ENCODE results near the gene ERVFRD-1. TPM values are rescaled to one million over a fixed set of nuclear protein-coding genes. Genes with fewer than 3 reads are reported as not detected.
A peak's percentile ranks its signal among the peaks of the same experiment; 100 is the strongest.

ERVFRD-1 gene
- polyA plus RNA-seq, 2 of the 4 experiments (the other 2 are of a cell fraction): not detected

- Histone ChIP-seq H3K27ac (peak overlapping the region; percentile 96 to 98; a peak in 5 of 6 replicates), H3K4me1 (peaks cover 21% of the 10 kb centered on the region; the same call in 2 of the 3 replicates), H3K4me2 (peak overlapping the region; percentile 83), H3K4me3 (peak overlapping the region; percentile 84), H3K9me3 (peaks cover 8% of the 10 kb centered on the region; the same call in 2 of the 3 replicates)
- WGBS (ENCODE audit: missing lambda C conversion rate): 22% methylated on average over 4 of the region's 4 CpGs
- FAIRE-seq (no peak), DNase-seq (ENCODE audit: low read depth in 1 of 2, low spot score in 1 of 2) (peak; percentile 53 to 78), ATAC-seq (peak in 1 of 2 experiments; percentile 56; a peak in 3 of 6 replicates)
- POLR2A ChIA-PET: interaction anchor here (1.1 kb wide), 2 partner anchors 111 to 209 kb away, joined by 3 read pairs; partner anchors contain the start of gene SYCP2L
- CTCF ChIA-PET: interaction anchor here (0.6 to 2.1 kb wide), 6 partner anchors 10 to 400 kb away, joined by 3 to 4 read pairs (median 4); no protein-coding TSS in a partner anchor
- TF ChIP-seq RCOR1 (IDR thresholded peaks at IDR 0.05; ENCODE audit: low read depth, low read length) (no peak), CEBPB (IDR thresholded peaks at IDR 0.05) (peak; percentile 22 to 63; a peak in 2 of 4 replicates), HMGXB4 (CRISPR knock-in tag; IDR thresholded peaks at IDR 0.05; ENCODE audit: borderline replicate concordance) (no peak)
Observed at GRCh38 chr6:11096109-11096508, 15.4 kb downstream of the ERVFRD-1 start.

DNA sequence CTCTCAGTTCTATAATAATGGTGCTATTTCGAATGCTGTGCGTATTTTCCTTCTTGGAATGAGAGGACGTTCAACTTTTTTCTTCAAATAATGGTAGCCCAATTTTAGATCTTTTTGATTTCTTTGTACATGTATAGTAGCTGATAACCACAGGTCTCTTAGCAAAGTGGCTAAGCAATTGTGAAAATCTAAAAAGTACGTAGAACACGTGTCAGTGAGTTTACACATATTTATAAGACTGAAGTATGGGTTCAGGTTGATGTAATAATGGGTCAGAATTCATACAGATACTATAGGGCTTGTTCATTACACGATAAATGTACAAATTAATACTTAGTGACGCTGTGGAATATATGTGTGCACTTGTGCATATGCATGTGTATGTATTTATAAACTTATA lies 16.6 kb downstream of the ERVFRD-1 start:
- TF ChIP-seq TFCP2L1 (CRISPR knock-in tag; IDR thresholded peaks at IDR 0.05): no peak
- no peak for TF ChIP-seq HOXB5 (CRISPR knock-in tag; IDR thresholded peaks at IDR 0.05)
- no peak for TF ChIP-seq SREBF2 (IDR thresholded peaks at IDR 0.05)
- TF ChIP-seq USF2 (IDR thresholded peaks at IDR 0.05): no peak
- no peak for TF ChIP-seq MYC (IDR thresholded peaks at IDR 0.05; ENCODE audit: borderline replicate concordance, low read length)
- TF ChIP-seq, protein P1, sequence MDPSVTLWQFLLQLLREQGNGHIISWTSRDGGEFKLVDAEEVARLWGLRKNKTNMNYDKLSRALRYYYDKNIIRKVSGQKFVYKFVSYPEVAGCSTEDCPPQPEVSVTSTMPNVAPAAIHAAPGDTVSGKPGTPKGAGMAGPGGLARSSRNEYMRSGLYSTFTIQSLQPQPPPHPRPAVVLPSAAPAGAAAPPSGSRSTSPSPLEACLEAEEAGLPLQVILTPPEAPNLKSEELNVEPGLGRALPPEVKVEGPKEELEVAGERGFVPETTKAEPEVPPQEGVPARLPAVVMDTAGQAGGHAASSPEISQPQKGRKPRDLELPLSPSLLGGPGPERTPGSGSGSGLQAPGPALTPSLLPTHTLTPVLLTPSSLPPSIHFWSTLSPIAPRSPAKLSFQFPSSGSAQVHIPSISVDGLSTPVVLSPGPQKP (IDR thresholded peaks at IDR 0.05; ENCODE audit: low read depth, low read length): no peak
- TF ChIP-seq CEBPB (IDR thresholded peaks at IDR 0.05): no peak
- no peak for TF ChIP-seq CHD4 (IDR thresholded peaks at IDR 0.05; ENCODE audit: borderline replicate concordance)
- no peak for TF ChIP-seq NPAS2 (CRISPR knock-in tag; IDR thresholded peaks at IDR 0.05; ENCODE audit: borderline replicate concordance)
- no peak for TF ChIP-seq RNF2 (IDR thresholded peaks at IDR 0.05; ENCODE audit: borderline replicate concordance, low read depth)
- no peak for TF ChIP-seq SMC3 (IDR thresholded peaks at IDR 0.05)
- TF ChIP-seq, protein P2, sequence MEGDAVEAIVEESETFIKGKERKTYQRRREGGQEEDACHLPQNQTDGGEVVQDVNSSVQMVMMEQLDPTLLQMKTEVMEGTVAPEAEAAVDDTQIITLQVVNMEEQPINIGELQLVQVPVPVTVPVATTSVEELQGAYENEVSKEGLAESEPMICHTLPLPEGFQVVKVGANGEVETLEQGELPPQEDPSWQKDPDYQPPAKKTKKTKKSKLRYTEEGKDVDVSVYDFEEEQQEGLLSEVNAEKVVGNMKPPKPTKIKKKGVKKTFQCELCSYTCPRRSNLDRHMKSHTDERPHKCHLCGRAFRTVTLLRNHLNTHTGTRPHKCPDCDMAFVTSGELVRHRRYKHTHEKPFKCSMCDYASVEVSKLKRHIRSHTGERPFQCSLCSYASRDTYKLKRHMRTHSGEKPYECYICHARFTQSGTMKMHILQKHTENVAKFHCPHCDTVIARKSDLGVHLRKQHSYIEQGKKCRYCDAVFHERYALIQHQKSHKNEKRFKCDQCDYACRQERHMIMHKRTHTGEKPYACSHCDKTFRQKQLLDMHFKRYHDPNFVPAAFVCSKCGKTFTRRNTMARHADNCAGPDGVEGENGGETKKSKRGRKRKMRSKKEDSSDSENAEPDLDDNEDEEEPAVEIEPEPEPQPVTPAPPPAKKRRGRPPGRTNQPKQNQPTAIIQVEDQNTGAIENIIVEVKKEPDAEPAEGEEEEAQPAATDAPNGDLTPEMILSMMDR (IDR thresholded peaks at IDR 0.05): no peak
- TF ChIP-seq HEYL (CRISPR knock-in tag; IDR thresholded peaks at IDR 0.05): no peak
- no peak for TF ChIP-seq EP300 (IDR thresholded peaks at IDR 0.05)
- ChIA-PET CTCF (interaction anchor here (0.7 to 2.1 kb wide), 6 partner anchors 9 to 402 kb away, joined by 3 to 11 read pairs (median 4); no protein-coding TSS in a partner anchor), POLR2A (interaction anchor here (0.6 kb wide), 1 partner anchor 489 kb away, joined by 4 read pairs; no protein-coding TSS in a partner anchor)
- FAIRE-seq (no peak), DNase-seq (ENCODE audit: low read depth in 1 of 2, low spot score in 1 of 2) (no peak), ATAC-seq (no peak)
- Histone ChIP-seq H3K9me3 (peaks cover 1% of the 10 kb centered on the region; the same call in 1 of the 3 replicates), H3K4me2 (peak overlapping the region; percentile 83), H3K27ac (peak overlapping the region; percentile 96 to 98), H3K4me3 (peak overlapping the region; percentile 84), H3K4me1 (peaks cover 21% of the 10 kb centered on the region; the same call in 2 of the 3 replicates)
- WGBS (ENCODE audit: missing lambda C conversion rate): 3% methylated on average over 7 of the region's 7 CpGs

All from A549 (cell line).